WTC11 (cell line): ENCODE measurements around the gene NXN. TPM values are rescaled to one million over a fixed set of nuclear protein-coding genes. Genes with fewer than 3 reads are reported as not detected.
A peak's percentile ranks its signal among the peaks of the same experiment; 100 is the strongest.

Experiments
- ATAC-seq: fragments of 200-7000 bp; cut with Tn5 transposase; 2 replicates; pipeline ENCODE4 v1.10.0; 2021; ENCODE audit warnings: mild to moderate bottlenecking, moderate library complexity
- CTCF ChIA-PET: fragments of 300-600 bp; sonication (Branson Sonifier 250); formaldehyde crosslinking; loops from one replicate; lab custom pipeline; 2021; ENCODE audit warnings: antibody characterized with exemption; lab: Charles Lee
- POLR2A ChIA-PET: fragments of 350-600 bp; sonication (Branson Sonifier 250); formaldehyde crosslinking; loops from one replicate; lab custom pipeline; 2021; ENCODE audit warnings: antibody characterized with exemption; lab: Charles Lee
- DNase-seq: peaks from one replicate; pipeline ENCODE4 v3.0.0; 2021; ENCODE audit warnings: low spot score
- H3K27ac Mint-ChIP-seq: 2 replicates; pipeline ENCODE4 v1.8.0; 2021; ENCODE audit warnings: mixed read lengths
- H3K27me3 Mint-ChIP-seq: 2 replicates; pipeline ENCODE4 v1.8.0; 2021; ENCODE audit warnings: low read depth, mild to moderate bottlenecking, moderate library complexity, mixed read lengths
- H3K36me3 Mint-ChIP-seq: 2 replicates; pipeline ENCODE4 v1.8.0; 2021; ENCODE audit warnings: mixed read lengths
- H3K4me1 Mint-ChIP-seq: 2 replicates; pipeline ENCODE4 v1.8.0; 2022; ENCODE audit warnings: mixed read lengths
- H3K4me3 Mint-ChIP-seq: 2 replicates; pipeline ENCODE4 v1.8.0; 2021; ENCODE audit warnings: mild to moderate bottlenecking, moderate library complexity, mixed read lengths
- H3K9me3 Mint-ChIP-seq: 2 replicates; pipeline ENCODE4 v1.8.0; 2021; ENCODE audit warnings: mixed read lengths
- ATF3 ChIP-seq: sonication (generic); formaldehyde crosslinking; conservative IDR thresholded peaks from 2 replicates; pipeline ENCODE4 v1.8.1; 2022; ENCODE audit warnings: mild to moderate bottlenecking, missing genetic modification reagents
- FOXP1 ChIP-seq: sonication (generic); formaldehyde crosslinking; IDR thresholded peaks from 2 replicates; pipeline ENCODE4 v1.8.0; 2022; ENCODE audit warnings: missing genetic modification reagents, mild to moderate bottlenecking, moderate library complexity, borderline replicate concordance
- FOXP4 ChIP-seq: sonication (generic); formaldehyde crosslinking; IDR thresholded peaks from 2 replicates; pipeline ENCODE4 v1.8.0; 2022; ENCODE audit warnings: mild to moderate bottlenecking, missing genetic modification reagents
- GRHL2 ChIP-seq: fragments of 250-450 bp; sonication (Bioruptor Pico); IDR thresholded peaks from 2 replicates; pipeline ENCODE4 v1.8.0; 2022; ENCODE audit warnings: mild to moderate bottlenecking, moderate library complexity; ENCODE audit not compliant: insufficient replicate concordance, severe bottlenecking
- HMGXB4 ChIP-seq: sonication (generic); formaldehyde crosslinking; IDR thresholded peaks from 2 replicates; pipeline ENCODE4 v1.8.1; 2023; ENCODE audit warnings: mild to moderate bottlenecking, moderate library complexity, missing genetic modification reagents
- JUN ChIP-seq: sonication (generic); formaldehyde crosslinking; IDR thresholded peaks from 2 replicates; pipeline ENCODE4 v1.8.0; 2023; ENCODE audit warnings: mild to moderate bottlenecking, missing genetic modification reagents
- MYBL2 ChIP-seq: sonication (generic); formaldehyde crosslinking; IDR thresholded peaks from 2 replicates; pipeline ENCODE4 v1.8.1; 2023; ENCODE audit warnings: mild to moderate bottlenecking, moderate library complexity, missing genetic modification reagents
- OVOL2 ChIP-seq: fragments of 250-450 bp; sonication (Bioruptor Pico); IDR thresholded peaks from 2 replicates; pipeline ENCODE4 v1.9.0; 2021; ENCODE audit warnings: mild to moderate bottlenecking, borderline replicate concordance
- STAT6 ChIP-seq: sonication (generic); formaldehyde crosslinking; conservative IDR thresholded peaks from 2 replicates; pipeline ENCODE4 v1.8.1; 2023; ENCODE audit warnings: mild to moderate bottlenecking, low read depth, missing genetic modification reagents, moderate library complexity
- TCF7 ChIP-seq: sonication (generic); formaldehyde crosslinking; IDR thresholded peaks from 2 replicates; pipeline ENCODE4 v1.8.0; 2022; ENCODE audit warnings: mild to moderate bottlenecking, low read depth, missing genetic modification reagents, moderate library complexity
- TEAD1 ChIP-seq: sonication (generic); formaldehyde crosslinking; IDR thresholded peaks from 2 replicates; pipeline ENCODE4 v1.8.0; 2022; ENCODE audit warnings: mild to moderate bottlenecking, missing genetic modification reagents
- TEAD4 ChIP-seq: sonication (generic); formaldehyde crosslinking; IDR thresholded peaks from 2 replicates; pipeline ENCODE4 v1.8.0; 2022; ENCODE audit warnings: mild to moderate bottlenecking, missing genetic modification reagents
- TP53 ChIP-seq: sonication (generic); formaldehyde crosslinking; IDR thresholded peaks from 2 replicates; pipeline ENCODE4 v1.8.1; 2023; ENCODE audit warnings: mild to moderate bottlenecking, missing genetic modification reagents
- ZNF317 ChIP-seq: sonication (generic); formaldehyde crosslinking; IDR thresholded peaks from 2 replicates; pipeline ENCODE4 v1.8.1; 2023; ENCODE audit warnings: low read depth, mild to moderate bottlenecking, moderate library complexity, missing genetic modification reagents, borderline replicate concordance
- ZNF416 ChIP-seq: fragments of 250-450 bp; sonication (Bioruptor Pico); IDR thresholded peaks from 2 replicates; pipeline ENCODE4 v1.9.0; 2021; ENCODE audit warnings: mild to moderate bottlenecking, inconsistent platforms
- total RNA-seq: library from RNA; stranded (reverse); gene quantifications from 3 replicates; pipeline ENCODE4 v1.2.3, GENCODE V29; 2021
- TF ChIP-seq, protein P1 (sequence below): sonication (generic); formaldehyde crosslinking; IDR thresholded peaks from 2 replicates; pipeline ENCODE4 v1.8.1; 2022; ENCODE audit warnings: low read depth, mild to moderate bottlenecking, moderate library complexity, missing genetic modification reagents, borderline replicate concordance
- TF ChIP-seq, protein P2 (sequence below): sonication (generic); formaldehyde crosslinking; IDR thresholded peaks from 2 replicates; pipeline ENCODE4 v1.8.1; 2023; ENCODE audit warnings: mild to moderate bottlenecking, missing genetic modification reagents, moderate library complexity
- TF ChIP-seq, protein P3 (sequence below): sonication (generic); formaldehyde crosslinking; IDR thresholded peaks from 2 replicates; pipeline ENCODE4 v1.8.0; 2022; ENCODE audit warnings: mild to moderate bottlenecking, missing genetic modification reagents

The NXN gene
- total RNA-seq, 1 experiment from 2014 or later = 96.8 TPM

GRCh38 chr17:851924-852323, 127.7 kb downstream of the NXN start:
- TF ChIP-seq FOXP4 (no peak), ZNF317 (CRISPR knock-in tag) (no peak), TEAD4 (no peak), ATF3 (CRISPR knock-in tag) (no peak), JUN (CRISPR knock-in tag) (no peak), HMGXB4 (CRISPR knock-in tag) (no peak), OVOL2 (CRISPR knock-in tag) (no peak), STAT6 (CRISPR knock-in tag) (no peak), ZNF416 (CRISPR knock-in tag) (no peak), TCF7 (no peak), MYBL2 (CRISPR knock-in tag) (no peak), FOXP1 (CRISPR knock-in tag) (no peak), GRHL2 (CRISPR knock-in tag) (no peak), TP53 (CRISPR knock-in tag) (no peak), TEAD1 (CRISPR knock-in tag) (no peak)
- TF ChIP-seq, protein P1, sequence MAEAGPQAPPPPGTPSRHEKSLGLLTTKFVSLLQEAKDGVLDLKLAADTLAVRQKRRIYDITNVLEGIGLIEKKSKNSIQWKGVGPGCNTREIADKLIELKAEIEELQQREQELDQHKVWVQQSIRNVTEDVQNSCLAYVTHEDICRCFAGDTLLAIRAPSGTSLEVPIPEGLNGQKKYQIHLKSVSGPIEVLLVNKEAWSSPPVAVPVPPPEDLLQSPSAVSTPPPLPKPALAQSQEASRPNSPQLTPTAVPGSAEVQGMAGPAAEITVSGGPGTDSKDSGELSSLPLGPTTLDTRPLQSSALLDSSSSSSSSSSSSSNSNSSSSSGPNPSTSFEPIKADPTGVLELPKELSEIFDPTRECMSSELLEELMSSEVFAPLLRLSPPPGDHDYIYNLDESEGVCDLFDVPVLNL = no peak
- TF ChIP-seq, protein P2, sequence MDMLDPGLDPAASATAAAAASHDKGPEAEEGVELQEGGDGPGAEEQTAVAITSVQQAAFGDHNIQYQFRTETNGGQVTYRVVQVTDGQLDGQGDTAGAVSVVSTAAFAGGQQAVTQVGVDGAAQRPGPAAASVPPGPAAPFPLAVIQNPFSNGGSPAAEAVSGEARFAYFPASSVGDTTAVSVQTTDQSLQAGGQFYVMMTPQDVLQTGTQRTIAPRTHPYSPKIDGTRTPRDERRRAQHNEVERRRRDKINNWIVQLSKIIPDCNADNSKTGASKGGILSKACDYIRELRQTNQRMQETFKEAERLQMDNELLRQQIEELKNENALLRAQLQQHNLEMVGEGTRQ (CRISPR knock-in tag) = no peak
- TF ChIP-seq, protein P3, sequence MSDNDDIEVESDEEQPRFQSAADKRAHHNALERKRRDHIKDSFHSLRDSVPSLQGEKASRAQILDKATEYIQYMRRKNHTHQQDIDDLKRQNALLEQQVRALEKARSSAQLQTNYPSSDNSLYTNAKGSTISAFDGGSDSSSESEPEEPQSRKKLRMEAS = no peak
- ChIA-PET POLR2A (interaction anchor here (1.1 kb wide), 1 partner anchor 14 kb away, joined by 3 read pairs; no protein-coding TSS in a partner anchor), CTCF (interaction anchor here (0.6 to 4.7 kb wide), 6 partner anchors 10 to 144 kb away, joined by 3 to 20 read pairs (median 7); partner anchors contain the start of genes NXN and TIMM22)
- ATAC-seq (no peak), DNase-seq (no peak)
- Mint-ChIP-seq H3K9me3 (no peaks in the 10 kb centered on the region), H3K4me1 (peaks cover 57% of the 10 kb centered on the region), H3K36me3 (no peaks in the 10 kb centered on the region), H3K27ac (peak overlapping the region; percentile 61), H3K4me3 (no peak overlapping the region), H3K27me3 (no peaks in the 10 kb centered on the region)
